ENCODE results near the gene EPHA4. TPM values are rescaled to one million over a fixed set of nuclear protein-coding genes. Genes with fewer than 3 reads are reported as not detected.

EPHA4 gene
- total RNA-seq, 1 donor from 2014 or later = 51.2 TPM

GRCh38 chr2:221399183-221399582, 172.9 kb downstream of the EPHA4 start:
- Histone ChIP-seq H3K4me1 (no peaks in the 10 kb centered on the region), H3K9me3 (no peaks in the 10 kb centered on the region), H3K4me3 (no peak overlapping the region), H3K27me3 (no peaks in the 10 kb centered on the region), H3K27ac (no peak overlapping the region), H3K36me3 (no peaks in the 10 kb centered on the region)
- DNase-seq (ENCODE audit: low spot score in 2 of 2) = no peak
- TF ChIP-seq CTCF (IDR thresholded peaks at IDR 0.05) = no peak
- intact Hi-C loops (cut with DNase I) = no loop called here

GRCh38 chr2:221397187-221397586, 174.9 kb downstream of the EPHA4 start:
- Histone ChIP-seq H3K27ac (no peak overlapping the region), H3K36me3 (no peaks in the 10 kb centered on the region), H3K27me3 (no peaks in the 10 kb centered on the region), H3K9me3 (no peaks in the 10 kb centered on the region), H3K4me3 (no peak overlapping the region), H3K4me1 (no peaks in the 10 kb centered on the region)
- TF ChIP-seq CTCF (IDR thresholded peaks at IDR 0.05) = no peak
- intact Hi-C loops (cut with DNase I) = no loop called here
- DNase-seq (ENCODE audit: low spot score in 2 of 2) = no peak

- H3K36me3 ChIP-seq = no peaks in the 10 kb centered on the region
- DNase-seq (ENCODE audit: low spot score in 2 of 2) = no peak
- no peaks in the 10 kb centered on the region for H3K4me1 ChIP-seq
- TF ChIP-seq CTCF (IDR thresholded peaks at IDR 0.05) = no peak
- H3K27me3 ChIP-seq = no peaks in the 10 kb centered on the region
- H3K4me3 ChIP-seq = no peak overlapping the region
- intact Hi-C loops (cut with DNase I) = no loop called here
- no peak overlapping the region for H3K27ac ChIP-seq
- H3K9me3 ChIP-seq = no peaks in the 10 kb centered on the region
These were observed 179.7 kb downstream of the EPHA4 start for GRCh38 chr2:221392228-221392881.

GRCh38 chr2:221390878-221391277, 181.2 kb downstream of the EPHA4 start:
- intact Hi-C loops (cut with DNase I) = no loop called here
- no peaks in the 10 kb centered on the region for H3K27me3 ChIP-seq
- H3K4me1 ChIP-seq = no peaks in the 10 kb centered on the region
- no peaks in the 10 kb centered on the region for H3K9me3 ChIP-seq
- TF ChIP-seq CTCF (IDR thresholded peaks at IDR 0.05) = no peak
- no peak overlapping the region for H3K27ac ChIP-seq
- DNase-seq (ENCODE audit: low spot score in 2 of 2) = no peak
- no peak overlapping the region for H3K4me3 ChIP-seq
- no peaks in the 10 kb centered on the region for H3K36me3 ChIP-seq

GRCh38 chr2:221389904-221390303, 182.2 kb downstream of the EPHA4 start:
- intact Hi-C loops (cut with DNase I) = no loop called here
- Histone ChIP-seq H3K4me1 (no peaks in the 10 kb centered on the region), H3K27ac (no peak overlapping the region), H3K36me3 (no peaks in the 10 kb centered on the region), H3K27me3 (no peaks in the 10 kb centered on the region), H3K4me3 (no peak overlapping the region), H3K9me3 (no peaks in the 10 kb centered on the region)
- no peak for TF ChIP-seq CTCF (IDR thresholded peaks at IDR 0.05)
- no peak for DNase-seq (ENCODE audit: low spot score in 2 of 2)

- no peak for DNase-seq (ENCODE audit: low spot score in 2 of 2)
- Histone ChIP-seq H3K36me3 (no peaks in the 10 kb centered on the region), H3K4me1 (no peaks in the 10 kb centered on the region), H3K27ac (no peak overlapping the region), H3K27me3 (no peaks in the 10 kb centered on the region), H3K4me3 (no peak overlapping the region), H3K9me3 (no peaks in the 10 kb centered on the region)
- no peak for TF ChIP-seq CTCF (IDR thresholded peaks at IDR 0.05)
- intact Hi-C loops (cut with DNase I) = no loop called here
These were observed 182.7 kb downstream of the EPHA4 start for GRCh38 chr2:221389421-221389820.

Data from ascending aorta (tissue), 2 donors.